K562 (cell line): ENCODE measurements around the gene TCEA3. TPM values are rescaled to one million over a fixed set of nuclear protein-coding genes. Genes with fewer than 3 reads are reported as not detected.

ENCODE experiments used
- CCAR2 ChIP-seq: fragments of 200-400 bp; formaldehyde crosslinking; IDR thresholded peaks from 2 replicates; pipeline ENCODE4 v1.6.1; 2017; ENCODE audit warnings: mild to moderate bottlenecking, low read depth, low read length
- ELF2 ChIP-seq: fragments of 250-450 bp; sonication (Bioruptor Pico); IDR thresholded peaks from 2 replicates; pipeline ENCODE4 v1.5.0; 2021; ENCODE audit warnings: mild to moderate bottlenecking
- FOXA3 ChIP-seq, 2 experiments: fragments of 450-650 bp in 1 of 2; sonication (generic) in 1 of 2; formaldehyde crosslinking; IDR thresholded peaks in 1 of 2; conservative IDR thresholded peaks in 1 of 2; 2 replicates each; pipeline versions ENCODE4 v1.4.0 to v1.8.0; 2020 to 2022; ENCODE audit warnings: mild to moderate bottlenecking in 2 of 2, missing genetic modification reagents in 1 of 2
- MEF2A ChIP-seq: IDR thresholded peaks from 2 replicates; pipeline ENCODE4 v1.6.1; 2011; ENCODE audit warnings: low read depth, mild to moderate bottlenecking, low read length, moderate library complexity; ENCODE audit not compliant: control insufficient read depth
- MXI1 ChIP-seq: IDR thresholded peaks from 2 replicates; pipeline ENCODE4 v1.6.1; 2011; ENCODE audit warnings: low read depth, mild to moderate bottlenecking, improper control_type of control experiment, low read length
- MYC ChIP-seq, 2 experiments: fragments of 250-450 bp in 1 of 2; sonication (Bioruptor Pico) in 1 of 2; IDR thresholded peaks; 2 replicates each; pipeline versions ENCODE4 v1.5.1 to v1.6.1; 2012 to 2021; ENCODE audit warnings: low read depth in 2 of 2, borderline replicate concordance in 1 of 2, improper control_type of control experiment in 1 of 2, low read length in 1 of 2, mild to moderate bottlenecking in 1 of 2, moderate library complexity in 1 of 2
- NR2C2 ChIP-seq, 2 experiments: fragments of 200-800 bp in 1 of 2; sonication (Bioruptor generic) in 1 of 2; sonication (generic) in 1 of 2; formaldehyde crosslinking in 1 of 2; IDR thresholded peaks; 2 replicates each; pipeline versions ENCODE4 v1.6.1 to v1.8.0; 2016 to 2022; ENCODE audit warnings: mild to moderate bottlenecking in 1 of 2, missing compliant biosample characterization in 1 of 2, missing genetic modification characterization in 1 of 2, missing genetic modification reagents in 1 of 2
- PATZ1 ChIP-seq: fragments of 250-450 bp; sonication (Bioruptor Pico); IDR thresholded peaks from 2 replicates; pipeline ENCODE4 v1.5.0; 2020; ENCODE audit warnings: mild to moderate bottlenecking, borderline replicate concordance
- PHF21A ChIP-seq: fragments of 450-650 bp; IDR thresholded peaks from 2 replicates; pipeline ENCODE4 v1.6.1; 2017; ENCODE audit warnings: low read depth, borderline replicate concordance
- POLR3A ChIP-seq: IDR thresholded peaks from 2 replicates; pipeline ENCODE4 v1.6.1; 2011; ENCODE audit warnings: borderline replicate concordance, mild to moderate bottlenecking, moderate library complexity; ENCODE audit not compliant: insufficient read length, insufficient read depth; ENCODE audit errors: extremely low read depth
- RBBP5 ChIP-seq: fragments of 200-600 bp; sonication (generic); IDR thresholded peaks from 2 replicates; pipeline ENCODE4 v1.6.1; 2012; ENCODE audit warnings: borderline replicate concordance, mild to moderate bottlenecking, low read length, control low read depth, inconsistent platforms; ENCODE audit not compliant: insufficient read depth, poor library complexity, severe bottlenecking
- SMAD1 ChIP-seq: fragments of 150-350 bp; IDR thresholded peaks from 2 replicates; pipeline ENCODE4 v1.6.1; 2014; ENCODE audit warnings: low read length, low read depth; ENCODE audit not compliant: partially characterized antibody
- SRSF7 ChIP-seq: fragments of 200-400 bp; formaldehyde crosslinking; optimal IDR thresholded peaks from 2 replicates; pipeline ENCODE3; 2017; ENCODE audit warnings: mild to moderate bottlenecking, low read depth, low read length
- THAP7 ChIP-seq: fragments of 250-450 bp; sonication (Bioruptor Pico); IDR thresholded peaks from 2 replicates; pipeline ENCODE4 v1.5.0; 2021
- USF1 ChIP-seq: sonication (generic); formaldehyde crosslinking; IDR thresholded peaks from 2 replicates; pipeline ENCODE4 v1.9.0; 2022; ENCODE audit warnings: mild to moderate bottlenecking, missing genetic modification reagents
- ZNF124 ChIP-seq: sonication (generic); formaldehyde crosslinking; IDR thresholded peaks from 2 replicates; pipeline ENCODE4 v1.8.1; 2022; ENCODE audit warnings: missing genetic modification reagents
- ZNF133 ChIP-seq: fragments of 250-450 bp; sonication (Bioruptor Pico); IDR thresholded peaks from 2 replicates; pipeline ENCODE4 v1.4.0; 2020; ENCODE audit warnings: mild to moderate bottlenecking
- ZNF253 ChIP-seq: fragments of 250-450 bp; sonication (Bioruptor Pico); conservative IDR thresholded peaks from 2 replicates; pipeline ENCODE4 v1.6.1; 2021; ENCODE audit warnings: mild to moderate bottlenecking
- ZNF584 ChIP-seq: fragments of 200-800 bp; sonication (Bioruptor generic); IDR thresholded peaks from 2 replicates; pipeline ENCODE4 v1.6.1; 2016; ENCODE audit warnings: low read depth, mild to moderate bottlenecking, missing genetic modification characterization, missing compliant biosample characterization
- ZNF695 ChIP-seq: fragments of 450-650 bp; formaldehyde crosslinking; IDR thresholded peaks from 2 replicates; pipeline ENCODE4 v1.4.0; 2020; ENCODE audit warnings: mild to moderate bottlenecking, moderate library complexity
- ZNF778 ChIP-seq: fragments of 450-650 bp; formaldehyde crosslinking; IDR thresholded peaks from 2 replicates; pipeline ENCODE4 v1.4.0; 2020; ENCODE audit warnings: mild to moderate bottlenecking, moderate library complexity
- polyA plus RNA-seq, 8 experiments: library from polyadenylated mRNA; depleted of rRNA in 4 of 8; stranded (reverse) in 5 of 8; unstranded in 3 of 8; fragments of >200 nt; fragmentation: Nextera tagmentation in 2 of 8; fragmentation: Illumina TruSeq in 1 of 8; extraction: Ambion mirVana in 2 of 8; extraction: Trizol in 1 of 8; gene quantifications; 2 replicates each; pipeline versions ENCODE4 v1.2.1 to v1.2.3, GENCODE V29; 2011 to 2014; ENCODE audit warnings: inconsistent platforms in 1 of 8, missing spikeins in 1 of 8
- total RNA-seq, 7 experiments: library from RNA; depleted of rRNA in 6 of 7; stranded (reverse); fragments of >200 nt in 6 of 7; fragmentation: Illumina TruSeq in 2 of 7; extraction: Trizol in 2 of 7; gene quantifications; 2 replicates each; pipeline versions ENCODE4 v1.2.1 to v1.2.3, GENCODE V29; 2011 to 2021; ENCODE audit warnings: low replicate concordance in 1 of 7
- TF ChIP-seq, protein P1 (sequence below): fragments of 450-650 bp; IDR thresholded peaks from 2 replicates; pipeline ENCODE4 v1.6.1; 2016; ENCODE audit warnings: missing biosample characterization, missing genetic modification characterization

Gene TCEA3
- total and polyA plus RNA-seq, 9 of the 15 experiments (the other 6 are each of a cell fraction or from before 2014, with no cell fraction given) = 0.03 to 0.55 (median 0.36) TPM

- TF ChIP-seq FOXA3 (CRISPR knock-in tag; conservative IDR thresholded peaks at IDR 0.05 in 1 of 2, IDR thresholded peaks at IDR 0.05 in 1 of 2) = no peak; a peak in 1 of 4 replicates
- no peak for TF ChIP-seq USF1 (CRISPR knock-in tag)
- TF ChIP-seq CCAR2 = no peak
- no peak for TF ChIP-seq ZNF133 (CRISPR knock-in tag)
- no peak for TF ChIP-seq MEF2A
- TF ChIP-seq ZNF584 (CRISPR knock-in tag) = peak; percentile 56; the same call in 1 of the 2 replicates
- TF ChIP-seq MYC (IDR thresholded peaks at IDR 0.05; ENCODE audit: low read depth, low read length) = peak; percentile 92
- 0 out of 2 replicates have a peak, but pooled peaks have one; percentile 58 for TF ChIP-seq MYC (CRISPR knock-in tag; IDR thresholded peaks at IDR 0.05; ENCODE audit: borderline replicate concordance, low read depth)
- TF ChIP-seq SMAD1 = peak; percentile 30
- TF ChIP-seq PHF21A = peak; percentile 44; the same call in 1 of the 2 replicates
- no peak for TF ChIP-seq ELF2 (CRISPR knock-in tag)
- no peak for TF ChIP-seq NR2C2 (CRISPR knock-in tag; IDR thresholded peaks at IDR 0.05)
- TF ChIP-seq NR2C2 (tag; IDR thresholded peaks at IDR 0.05) = peak; percentile 84
- TF ChIP-seq THAP7 (CRISPR knock-in tag) = 0 out of 2 replicates have a peak, but pooled peaks have one; percentile 73
- TF ChIP-seq POLR3A = no peak
- no peak for TF ChIP-seq ZNF124 (CRISPR knock-in tag)
- TF ChIP-seq RBBP5 = peak; percentile 50
- TF ChIP-seq MXI1 = peak; percentile 60
- TF ChIP-seq SRSF7 = no peak
- TF ChIP-seq ZNF695 = peak; percentile 14; the same call in 1 of the 2 replicates
- TF ChIP-seq, protein P1, sequence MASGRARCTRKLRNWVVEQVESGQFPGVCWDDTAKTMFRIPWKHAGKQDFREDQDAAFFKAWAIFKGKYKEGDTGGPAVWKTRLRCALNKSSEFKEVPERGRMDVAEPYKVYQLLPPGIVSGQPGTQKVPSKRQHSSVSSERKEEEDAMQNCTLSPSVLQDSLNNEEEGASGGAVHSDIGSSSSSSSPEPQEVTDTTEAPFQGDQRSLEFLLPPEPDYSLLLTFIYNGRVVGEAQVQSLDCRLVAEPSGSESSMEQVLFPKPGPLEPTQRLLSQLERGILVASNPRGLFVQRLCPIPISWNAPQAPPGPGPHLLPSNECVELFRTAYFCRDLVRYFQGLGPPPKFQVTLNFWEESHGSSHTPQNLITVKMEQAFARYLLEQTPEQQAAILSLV (tag) = no peak
- no peak for TF ChIP-seq ZNF778
- TF ChIP-seq PATZ1 = peak; percentile 84
- TF ChIP-seq ZNF253 (CRISPR knock-in tag) = no peak
Measured at GRCh38 chr1:23368562-23369334, 55.8 kb downstream of the TCEA3 start (continued).
